C4-2B (cell line): Measurements from ENCODE around the gene SLC39A10.

Experiments
- ZFX ChIP-seq: fragments of 450-650 bp; IDR thresholded peaks from 2 replicates; pipeline ENCODE4 v1.6.1; 2017
- TF ChIP-seq, protein P1 (sequence below): fragments of 450-650 bp; conservative IDR thresholded peaks from 2 replicates; pipeline ENCODE4 v1.5.1; 2017; ENCODE audit warnings: mild to moderate bottlenecking

DNA sequence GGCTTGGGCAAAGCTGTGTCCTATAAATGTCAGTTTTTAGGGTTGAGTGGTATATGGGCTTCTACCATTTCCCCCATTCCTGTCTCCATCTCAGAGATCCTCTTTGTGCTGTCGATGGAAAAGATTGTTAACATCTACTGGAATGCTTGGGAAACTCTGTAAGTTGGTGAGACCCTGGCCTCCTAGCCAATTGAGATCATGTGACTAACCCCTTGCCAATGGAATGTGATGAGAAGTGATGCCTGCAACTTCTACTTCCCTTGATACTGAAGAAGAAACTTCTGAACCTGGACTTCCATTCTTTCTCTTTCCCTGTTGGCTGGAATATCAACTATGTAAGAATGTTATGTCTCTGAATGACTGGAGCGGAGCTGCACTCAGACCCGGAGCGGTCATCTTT lies 14.5 kb downstream of the SLC39A10 start:
- TF ChIP-seq, protein P1, sequence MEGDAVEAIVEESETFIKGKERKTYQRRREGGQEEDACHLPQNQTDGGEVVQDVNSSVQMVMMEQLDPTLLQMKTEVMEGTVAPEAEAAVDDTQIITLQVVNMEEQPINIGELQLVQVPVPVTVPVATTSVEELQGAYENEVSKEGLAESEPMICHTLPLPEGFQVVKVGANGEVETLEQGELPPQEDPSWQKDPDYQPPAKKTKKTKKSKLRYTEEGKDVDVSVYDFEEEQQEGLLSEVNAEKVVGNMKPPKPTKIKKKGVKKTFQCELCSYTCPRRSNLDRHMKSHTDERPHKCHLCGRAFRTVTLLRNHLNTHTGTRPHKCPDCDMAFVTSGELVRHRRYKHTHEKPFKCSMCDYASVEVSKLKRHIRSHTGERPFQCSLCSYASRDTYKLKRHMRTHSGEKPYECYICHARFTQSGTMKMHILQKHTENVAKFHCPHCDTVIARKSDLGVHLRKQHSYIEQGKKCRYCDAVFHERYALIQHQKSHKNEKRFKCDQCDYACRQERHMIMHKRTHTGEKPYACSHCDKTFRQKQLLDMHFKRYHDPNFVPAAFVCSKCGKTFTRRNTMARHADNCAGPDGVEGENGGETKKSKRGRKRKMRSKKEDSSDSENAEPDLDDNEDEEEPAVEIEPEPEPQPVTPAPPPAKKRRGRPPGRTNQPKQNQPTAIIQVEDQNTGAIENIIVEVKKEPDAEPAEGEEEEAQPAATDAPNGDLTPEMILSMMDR = no peak
- TF ChIP-seq ZFX = no peak
